Measurements from ENCODE around the gene PXT1.

Gene PXT1

GRCh38 chr6:36343109-36343680 is 99.5 kb downstream of the PXT1 start:
- DNase-seq: no peak

DNA sequence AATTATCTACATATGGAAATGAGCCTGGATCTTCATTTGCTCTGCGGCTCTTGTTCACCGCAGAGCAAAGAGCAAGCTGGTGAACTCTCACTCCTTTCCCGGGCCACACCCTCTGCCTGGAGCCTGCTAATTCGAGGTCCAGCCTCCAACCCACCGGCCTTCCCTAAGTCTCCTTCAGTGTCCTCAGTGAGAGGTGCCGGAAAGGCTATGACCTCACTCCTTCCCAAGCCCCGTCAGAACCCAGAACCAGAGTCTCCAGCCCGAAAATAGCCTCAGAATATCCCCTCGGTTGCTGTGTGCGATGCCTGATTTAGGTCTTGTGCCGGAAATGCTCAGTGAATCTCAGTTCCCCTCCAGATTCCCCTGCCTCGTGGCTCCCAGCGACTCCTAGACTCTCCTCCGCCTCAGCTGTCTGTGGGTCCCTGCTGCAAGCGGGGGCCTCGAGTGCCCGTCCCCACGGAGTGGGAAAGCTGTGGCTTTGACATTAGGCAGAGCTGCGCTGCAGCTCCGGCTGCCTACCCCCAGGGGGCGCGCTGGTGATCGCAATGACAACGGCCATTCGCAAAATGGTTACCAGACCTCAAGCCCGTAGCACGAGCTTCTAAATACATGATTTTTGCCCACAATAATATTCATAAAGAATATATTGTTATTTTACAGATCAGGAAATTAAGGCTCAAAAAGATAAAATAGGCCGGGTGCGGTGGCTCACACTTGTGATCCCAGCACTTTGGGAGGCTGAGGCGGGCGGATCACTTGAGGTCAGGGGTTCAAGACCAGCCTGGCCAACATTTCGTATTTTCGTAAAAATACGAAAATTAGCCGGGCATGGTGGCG is 101.8 kb downstream of the PXT1 start:
- DNase-seq: peak; percentile 83 to 85
